Bronchial epithelial cell (primary cell): ENCODE results near the gene CMYA5. TPM values are rescaled to one million over a fixed set of nuclear protein-coding genes. Genes with fewer than 3 reads are reported as not detected.
"Not testable (repeated sequence)": the region's sequence is repeated elsewhere in the genome, so short reads cannot be mapped to it uniquely, and the experiment has no call there.

ENCODE experiments used
- DNase-seq: peaks from one replicate; pipeline ENCODE4 v3.0.0-alpha.2; 2010; ENCODE audit warnings: low read depth
- FAIRE-seq: peaks from 2 replicates; lab custom pipeline; 2011; peaks lifted over from hg19 to GRCh38; lab: Jason Lieb, UNC
- H3K27me3 ChIP-seq: 2 replicates; pipeline ENCODE4 v1.5.1; 2011; ENCODE audit warnings: low read length; ENCODE audit not compliant: control insufficient read depth, insufficient read depth
- H3K36me3 ChIP-seq: 2 replicates; pipeline ENCODE4 v1.5.1; 2011; ENCODE audit warnings: low read length; ENCODE audit not compliant: control insufficient read depth, insufficient read depth
- H3K4me3 ChIP-seq: 2 replicates; pipeline ENCODE4 v1.5.1; 2011; ENCODE audit warnings: mild to moderate bottlenecking, low read depth, low read length, control low read depth
- total RNA-seq: library from RNA; depleted of rRNA; stranded (reverse); fragments of >200 nt; gene quantifications from 2 replicates; pipeline ENCODE4 v1.2.1, GENCODE V29; 2014
- TF ChIP-seq, protein P1 (sequence below): IDR thresholded peaks from 2 replicates; pipeline ENCODE4 v1.5.1; 2011; ENCODE audit warnings: mild to moderate bottlenecking, moderate library complexity, low read length, control low read depth, inconsistent platforms; ENCODE audit not compliant: insufficient read depth, severe bottlenecking

Gene CMYA5
- total RNA-seq, 1 donor from 2014 or later = 0.26 TPM

DNA sequence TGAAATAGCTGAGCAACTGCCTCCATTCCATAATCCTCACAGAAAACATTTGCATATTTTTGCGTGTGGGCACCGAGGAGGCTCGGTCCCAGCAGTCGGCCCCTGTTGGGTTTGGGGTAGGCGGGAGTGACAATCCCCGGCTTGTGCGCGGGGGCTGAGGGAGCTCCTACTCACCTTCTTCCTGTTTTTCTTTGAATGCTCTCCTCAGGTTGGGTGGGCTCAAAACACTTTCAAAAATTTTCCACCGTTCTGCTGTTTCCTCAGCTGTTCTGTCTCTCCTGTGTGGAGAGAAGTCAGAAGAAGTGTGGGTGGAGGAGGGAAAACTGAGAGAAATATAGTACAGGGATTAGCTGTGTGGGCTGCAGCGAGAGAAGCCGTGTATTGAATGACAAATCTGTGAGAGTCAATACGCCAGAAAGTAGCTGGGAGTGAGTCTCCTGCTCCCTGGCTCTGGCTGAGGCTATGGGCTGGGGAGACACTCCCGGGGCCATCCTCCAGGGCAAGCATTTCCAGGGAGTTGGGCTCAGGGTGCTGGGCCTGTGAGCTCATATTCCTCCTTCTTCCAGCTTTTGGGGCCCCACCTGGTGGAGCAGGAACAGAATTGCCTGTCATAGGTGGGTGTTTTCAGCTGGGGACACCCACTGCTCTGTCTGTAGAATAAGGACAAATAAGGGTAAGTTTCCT lies 84.7 kb downstream of the CMYA5 start:
- TF ChIP-seq, protein P1, sequence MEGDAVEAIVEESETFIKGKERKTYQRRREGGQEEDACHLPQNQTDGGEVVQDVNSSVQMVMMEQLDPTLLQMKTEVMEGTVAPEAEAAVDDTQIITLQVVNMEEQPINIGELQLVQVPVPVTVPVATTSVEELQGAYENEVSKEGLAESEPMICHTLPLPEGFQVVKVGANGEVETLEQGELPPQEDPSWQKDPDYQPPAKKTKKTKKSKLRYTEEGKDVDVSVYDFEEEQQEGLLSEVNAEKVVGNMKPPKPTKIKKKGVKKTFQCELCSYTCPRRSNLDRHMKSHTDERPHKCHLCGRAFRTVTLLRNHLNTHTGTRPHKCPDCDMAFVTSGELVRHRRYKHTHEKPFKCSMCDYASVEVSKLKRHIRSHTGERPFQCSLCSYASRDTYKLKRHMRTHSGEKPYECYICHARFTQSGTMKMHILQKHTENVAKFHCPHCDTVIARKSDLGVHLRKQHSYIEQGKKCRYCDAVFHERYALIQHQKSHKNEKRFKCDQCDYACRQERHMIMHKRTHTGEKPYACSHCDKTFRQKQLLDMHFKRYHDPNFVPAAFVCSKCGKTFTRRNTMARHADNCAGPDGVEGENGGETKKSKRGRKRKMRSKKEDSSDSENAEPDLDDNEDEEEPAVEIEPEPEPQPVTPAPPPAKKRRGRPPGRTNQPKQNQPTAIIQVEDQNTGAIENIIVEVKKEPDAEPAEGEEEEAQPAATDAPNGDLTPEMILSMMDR = peak; percentile 44
- DNase-seq = peak; percentile 18

DNA sequence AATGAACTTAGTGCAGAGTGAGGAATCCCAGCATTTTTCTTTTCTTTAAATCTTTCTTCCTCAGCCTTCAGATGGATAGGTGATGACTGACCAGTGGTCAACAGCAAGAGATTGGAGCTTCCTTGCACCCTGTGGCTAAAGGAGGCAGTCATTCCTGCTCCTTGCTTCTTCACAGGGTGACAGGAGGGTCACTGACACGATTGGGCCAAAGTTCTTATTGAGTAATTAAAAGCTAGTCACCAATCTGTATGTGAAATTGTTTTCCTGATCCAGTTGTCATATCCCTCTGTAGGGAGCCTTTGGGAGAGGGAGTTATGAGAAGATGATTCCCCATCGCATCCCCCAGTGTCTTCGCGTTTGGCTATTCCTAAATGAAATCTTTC lies 85.2 kb downstream of the CMYA5 start:
- DNase-seq = no peak
- Histone ChIP-seq H3K4me3 (no peak overlapping the region), H3K27me3 (no peaks in the 10 kb centered on the region), H3K36me3 (no peaks in the 10 kb centered on the region)
- FAIRE-seq = no peak
- TF ChIP-seq, protein P1 = no peak

More for the DNA sequence above, 84.7 kb downstream of the CMYA5 start:
- Histone ChIP-seq H3K36me3 (no peaks in the 10 kb centered on the region), H3K27me3 (no peaks in the 10 kb centered on the region), H3K4me3 (no peak overlapping the region)
- FAIRE-seq = no peak

DNA sequence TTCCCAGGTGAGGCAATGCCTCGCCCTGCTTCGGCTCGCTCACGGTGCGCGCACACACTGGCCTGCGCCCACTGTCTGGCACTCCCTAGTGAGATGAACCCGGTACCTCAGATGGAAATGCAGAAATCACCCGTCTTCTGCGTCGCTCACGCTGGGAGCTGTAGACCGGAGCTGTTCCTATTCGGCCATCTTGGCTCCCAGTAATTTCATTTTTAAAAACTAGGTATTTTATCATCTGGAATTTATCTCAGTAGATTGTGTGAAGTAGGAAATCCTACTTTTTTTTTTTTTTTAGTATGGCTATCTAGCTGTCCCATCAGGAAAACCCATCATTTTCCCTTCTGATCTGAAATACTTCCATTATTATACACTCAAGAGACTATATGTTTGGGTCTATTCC lies 95.1 kb downstream of the CMYA5 start:
- H3K36me3 ChIP-seq, FAIRE-seq, DNase-seq, H3K27me3 ChIP-seq: not testable (repeated sequence)
- H3K4me3 ChIP-seq = peak overlapping the region; percentile 10

DNA sequence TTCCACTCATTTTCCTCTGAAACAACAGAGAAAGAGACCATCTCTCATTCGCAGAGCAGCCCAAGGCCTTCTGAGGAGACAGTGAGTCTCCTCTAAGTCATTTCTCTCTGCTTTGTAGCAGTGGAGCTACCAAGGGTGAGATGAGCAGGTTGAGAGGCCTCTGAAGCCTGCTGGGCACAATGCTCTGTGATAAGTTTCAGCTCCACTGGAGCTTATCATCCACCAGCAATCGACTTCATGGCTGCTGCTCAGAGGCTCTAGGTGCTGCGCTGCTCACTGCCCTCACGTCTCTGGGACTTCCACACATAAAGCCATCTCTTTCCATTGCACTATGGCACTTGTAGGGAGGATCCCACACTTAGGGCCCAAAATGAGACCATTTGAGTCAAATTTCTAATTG lies 96.3 kb downstream of the CMYA5 start:
- FAIRE-seq (no peak), DNase-seq (no peak)
- Histone ChIP-seq H3K27me3 (no peaks in the 10 kb centered on the region), H3K36me3 (no peaks in the 10 kb centered on the region), H3K4me3 (no peak overlapping the region)
- TF ChIP-seq, protein P1 = no peak

DNA sequence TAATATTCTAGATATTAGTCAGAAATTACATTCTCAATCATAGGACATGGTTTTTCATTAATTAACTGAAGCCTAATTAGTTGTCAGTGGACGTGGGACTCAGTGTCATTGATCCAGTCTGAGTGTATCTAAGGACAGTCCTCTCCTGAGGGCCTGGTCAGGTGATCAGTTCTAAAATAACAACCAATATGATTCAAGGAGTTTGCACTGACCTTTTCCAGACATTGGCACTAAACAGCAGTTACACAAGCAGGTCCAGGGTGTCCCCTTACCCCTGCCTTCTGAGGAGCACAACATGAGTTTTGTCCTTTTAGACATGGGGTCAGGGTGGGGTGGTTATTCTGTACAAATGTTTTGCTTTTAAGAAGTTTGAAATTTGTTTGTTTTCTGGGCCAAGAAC lies 97.8 kb downstream of the CMYA5 start:
- FAIRE-seq = peak; percentile 23
- TF ChIP-seq, protein P1 = no peak
- no peak overlapping the region for H3K4me3 ChIP-seq
- H3K27me3 ChIP-seq = no peaks in the 10 kb centered on the region
- no peaks in the 10 kb centered on the region for H3K36me3 ChIP-seq
- no peak for DNase-seq

DNA sequence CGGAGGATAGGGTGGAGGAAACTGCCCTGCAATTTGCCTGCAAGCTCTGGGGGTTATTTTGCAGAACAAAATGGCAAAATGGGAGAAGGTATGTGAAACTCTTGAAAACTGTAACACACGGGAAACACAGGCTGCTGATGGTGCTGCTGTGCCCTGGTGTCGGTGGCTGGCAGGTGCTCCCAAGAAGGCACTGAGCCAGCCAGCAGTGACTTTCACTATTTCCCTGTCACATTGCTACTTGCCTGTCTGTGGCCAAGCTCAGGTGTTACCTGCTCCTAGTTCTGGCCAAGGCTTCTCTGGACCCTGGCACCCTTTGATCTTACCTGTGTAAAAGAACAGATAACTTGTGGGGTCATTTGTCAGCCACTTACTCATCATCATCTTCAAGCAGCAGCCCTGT lies 102.2 kb downstream of the CMYA5 start:
- Histone ChIP-seq H3K27me3 (no peaks in the 10 kb centered on the region), H3K4me3 (no peak overlapping the region), H3K36me3 (no peaks in the 10 kb centered on the region)
- TF ChIP-seq, protein P1 = no peak
- peak; percentile 47 for FAIRE-seq
- DNase-seq = no peak
